Upper lobe of left lung (tissue), 4 donors: ENCODE results near the gene ST13.

ENCODE experiments used
- CTCF ChIP-seq, 6 experiments: fragments of 450-650 bp in 4 of 6; fragments of 200-600 bp in 2 of 6; sonication (generic) in 2 of 6; IDR thresholded peaks; one replicate each; pipeline ENCODE4 v1.5.1; 2016 to 2019; ENCODE audit warnings: antibody characterized with exemption in 6 of 6
- EP300 ChIP-seq, 4 donors: sonication (generic); formaldehyde crosslinking; IDR thresholded peaks; one replicate each; pipeline ENCODE4 v1.5.1; 2017; ENCODE audit warnings: antibody characterized with exemption in 4 of 4, control low read depth in 2 of 4
- POLR2A ChIP-seq, 4 donors: fragments of 450-650 bp; IDR thresholded peaks; one replicate each; pipeline ENCODE4 v1.5.1; 2016 to 2017; ENCODE audit warnings: antibody characterized with exemption in 4 of 4, mild to moderate bottlenecking in 2 of 4
- POLR2AphosphoS5 ChIP-seq, 2 donors: sonication (generic); formaldehyde crosslinking; IDR thresholded peaks; one replicate each; pipeline ENCODE4 v1.5.1; 2017; ENCODE audit warnings: antibody characterized with exemption in 2 of 2

GRCh38 chr22:40875111-40875510 lies 18.7 kb upstream of the ST13 start:
- TF ChIP-seq CTCF (IDR thresholded peaks at IDR 0.05), result no peak
- no peak for TF ChIP-seq POLR2AphosphoS5 (IDR thresholded peaks at IDR 0.05)
- no peak for TF ChIP-seq POLR2A (IDR thresholded peaks at IDR 0.05)
- no peak for TF ChIP-seq EP300 (IDR thresholded peaks at IDR 0.05)
